ENCODE results near the gene COX6A2. TPM values are rescaled to one million over a fixed set of nuclear protein-coding genes. Genes with fewer than 3 reads are reported as not detected.

The COX6A2 gene
- total RNA-seq, 4 donors from 2014 or later: not detected

DNA sequence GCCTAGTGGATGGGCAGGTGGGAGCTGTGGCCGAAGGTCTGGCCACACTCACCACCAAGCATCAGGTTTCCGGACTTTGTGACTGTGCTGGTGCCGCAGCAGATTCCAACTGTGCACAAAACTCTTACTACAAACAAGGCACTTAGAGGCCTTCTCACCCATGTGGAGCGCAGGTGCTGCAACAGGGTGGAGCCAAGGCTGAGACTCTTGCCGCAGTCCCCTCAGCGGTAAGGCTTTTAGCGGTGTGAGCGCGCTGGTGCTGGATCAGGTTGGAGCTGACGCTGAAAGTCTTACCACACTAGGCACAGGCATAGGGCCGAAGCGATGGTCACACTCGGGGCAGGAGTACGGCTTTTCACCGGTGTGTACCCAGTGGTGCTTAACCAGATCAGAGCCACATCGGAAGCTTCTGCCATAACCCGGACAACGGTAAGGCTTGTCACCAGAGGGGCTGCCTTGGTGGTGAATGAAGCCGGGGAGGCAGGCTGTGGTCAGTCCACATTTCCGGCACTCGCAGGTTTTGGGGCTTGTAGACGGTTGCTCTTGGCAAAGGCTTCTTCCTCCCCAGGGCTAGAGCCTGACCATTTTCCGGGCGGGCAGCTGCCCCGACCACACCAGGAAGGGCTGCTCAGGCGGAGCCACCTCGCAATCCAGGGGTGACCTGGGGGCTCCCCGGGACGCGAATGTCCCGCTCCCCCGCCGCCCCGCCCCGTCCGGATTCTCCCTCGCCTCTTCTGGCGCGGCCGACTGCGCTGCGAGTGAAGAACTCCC is 30.1 kb upstream of the COX6A2 start:
- no CpG with 5 or more reads among the region's 42 CpGs for WGBS
- TF ChIP-seq CTCF (IDR thresholded peaks at IDR 0.05) (no peak), POLR2AphosphoS5 (IDR thresholded peaks at IDR 0.05) (no peak), EP300 (IDR thresholded peaks at IDR 0.05) (no peak), POLR2A (IDR thresholded peaks at IDR 0.05) (no peak)
- DNase-seq (ENCODE audit: low spot score in 2 of 2): peak in 1 of 2 donors; percentile 85
- H3K27me3 ChIP-seq: no peaks in the 10 kb centered on the region
- peaks cover 65% of the 10 kb centered on the region for H3K4me1 ChIP-seq
- H3K9me3 ChIP-seq: no peaks in the 10 kb centered on the region
- H3K36me3 ChIP-seq: peaks cover 14% of the 10 kb centered on the region
- peak overlapping the region; percentile 100 for H3K27ac ChIP-seq
- peak overlapping the region; percentile 93 for H3K4me3 ChIP-seq

- Histone ChIP-seq H3K27ac (no peak overlapping the region), H3K36me3 (peaks cover under 1% of the 10 kb centered on the region), H3K4me3 (peak overlapping the region; percentile 93), H3K9me3 (no peaks in the 10 kb centered on the region), H3K27me3 (no peaks in the 10 kb centered on the region), H3K4me1 (peaks cover 78% of the 10 kb centered on the region)
- TF ChIP-seq POLR2A (IDR thresholded peaks at IDR 0.05) (no peak), CTCF (IDR thresholded peaks at IDR 0.05) (no peak), POLR2AphosphoS5 (IDR thresholded peaks at IDR 0.05) (no peak), EP300 (IDR thresholded peaks at IDR 0.05) (no peak)
- WGBS: 72% methylated on average over 6 of the region's 8 CpGs
- no peak for DNase-seq (ENCODE audit: low spot score in 2 of 2)
Measured at GRCh38 chr16:31456988-31457360, 28.8 kb upstream of the COX6A2 start.

GRCh38 chr16:31455601-31456314 is 27.6 kb upstream of the COX6A2 start:
- 86% methylated on average over 15 of the region's 17 CpGs for WGBS
- H3K36me3 ChIP-seq: no peaks in the 10 kb centered on the region
- TF ChIP-seq POLR2AphosphoS5 (IDR thresholded peaks at IDR 0.05) (no peak), CTCF (IDR thresholded peaks at IDR 0.05) (no peak), POLR2A (IDR thresholded peaks at IDR 0.05) (no peak), EP300 (IDR thresholded peaks at IDR 0.05) (no peak)
- H3K9me3 ChIP-seq: no peaks in the 10 kb centered on the region
- H3K27me3 ChIP-seq: no peaks in the 10 kb centered on the region
- peaks cover 81% of the 10 kb centered on the region for H3K4me1 ChIP-seq
- no peak for DNase-seq (ENCODE audit: low spot score in 2 of 2)
- H3K4me3 ChIP-seq: no peak overlapping the region
- H3K27ac ChIP-seq: no peak overlapping the region

DNA sequence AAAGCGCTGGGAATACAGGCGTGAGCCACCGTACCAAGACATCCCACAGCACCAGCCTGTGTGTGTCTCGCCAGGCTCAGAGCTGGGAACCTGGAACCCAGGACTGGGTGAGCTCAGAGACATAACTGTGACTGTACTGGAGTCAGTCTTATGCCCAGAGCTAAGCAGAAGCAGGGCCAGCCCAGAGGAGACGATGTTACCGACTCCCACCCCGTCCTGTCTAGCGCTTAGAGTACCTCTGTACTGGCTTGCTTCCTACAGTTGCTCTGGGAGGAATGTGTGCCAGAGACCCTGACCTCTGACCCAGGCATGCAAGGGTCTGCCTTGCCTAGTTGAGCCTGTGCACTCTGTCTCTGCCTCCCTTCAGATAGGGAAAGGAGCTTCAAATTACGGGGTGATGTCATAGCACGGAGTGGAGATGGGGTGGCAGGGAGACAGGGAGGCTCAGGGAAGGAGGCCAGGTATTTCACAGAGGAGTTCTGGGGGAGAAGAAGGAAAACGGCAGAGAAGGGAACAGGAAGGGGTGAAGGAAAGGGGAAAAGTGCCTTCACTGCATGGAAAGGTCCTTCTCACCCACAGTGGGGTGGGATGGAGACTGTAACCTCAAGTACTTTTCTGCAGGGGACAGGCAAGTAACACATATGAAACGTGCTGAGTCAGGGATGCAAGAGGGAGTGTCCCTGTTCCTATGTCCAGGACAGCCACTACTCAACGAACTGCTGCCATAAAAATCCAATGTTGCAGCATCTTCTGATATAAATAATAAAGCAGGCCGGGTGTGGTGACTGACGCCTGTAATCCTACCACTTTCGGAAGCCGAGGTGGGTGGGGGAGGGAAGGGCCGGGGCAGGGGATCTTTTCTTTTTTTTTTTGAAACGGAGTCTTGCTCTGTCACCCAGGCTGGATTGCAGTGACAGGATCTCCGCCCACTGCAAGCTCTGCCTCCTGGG is 25.4 kb upstream of the COX6A2 start:
- no peak for TF ChIP-seq POLR2A (IDR thresholded peaks at IDR 0.05)
- no peaks in the 10 kb centered on the region for H3K9me3 ChIP-seq
- H3K4me1 ChIP-seq: peaks cover 71% of the 10 kb centered on the region
- peak; percentile 69 to 81 for DNase-seq (ENCODE audit: low spot score in 2 of 2)
- peak overlapping the region; percentile 91 for H3K27ac ChIP-seq
- 27% methylated on average over 19 of the region's 20 CpGs for WGBS
- H3K27me3 ChIP-seq: no peaks in the 10 kb centered on the region
- H3K4me3 ChIP-seq: peak overlapping the region; percentile 20
- H3K36me3 ChIP-seq: no peaks in the 10 kb centered on the region

- Histone ChIP-seq H3K4me3 (no peak overlapping the region), H3K36me3 (no peaks in the 10 kb centered on the region), H3K27ac (peak overlapping the region; percentile 91), H3K9me3 (no peaks in the 10 kb centered on the region), H3K27me3 (no peaks in the 10 kb centered on the region), H3K4me1 (peaks cover 65% of the 10 kb centered on the region)
- 40% methylated on average over 3 of the region's 3 CpGs for WGBS
- no peak for TF ChIP-seq POLR2A (IDR thresholded peaks at IDR 0.05)
- TF ChIP-seq EP300 (IDR thresholded peaks at IDR 0.05): no peak
- no peak for TF ChIP-seq CTCF (IDR thresholded peaks at IDR 0.05)
- TF ChIP-seq POLR2AphosphoS5 (IDR thresholded peaks at IDR 0.05): no peak
- DNase-seq (ENCODE audit: low spot score in 2 of 2): peak in 1 of 2 donors; percentile 35
Measured at GRCh38 chr16:31452631-31453106, 24.5 kb upstream of the COX6A2 start.

Data from suprapubic skin (tissue), 4 donors.